ENCODE results near the gene SLC38A9. TPM values are rescaled to one million over a fixed set of nuclear protein-coding genes. Genes with fewer than 3 reads are reported as not detected.

SLC38A9 gene
- total and polyA plus RNA-seq, 2 of the 8 experiments (the other 6 are each of a cell fraction or from before 2014, with no cell fraction given): 29.2 to 43.7 TPM

GRCh38 chr5:55672477-55672911 lies 39.6 kb downstream of the SLC38A9 start (continued):
- no peak for TF ChIP-seq TAF1 (IDR thresholded peaks at IDR 0.05; ENCODE audit: low read depth, low read length)
- TF ChIP-seq RAD21 (IDR thresholded peaks at IDR 0.05 in 1 of 2, conservative IDR thresholded peaks at IDR 0.05 in 1 of 2; ENCODE audit: low read depth in 2 of 2, low read length in 2 of 2): no peak
- no peak for TF ChIP-seq PHF8 (conservative IDR thresholded peaks at IDR 0.05; ENCODE audit: low read depth, low read length)
- TF ChIP-seq POLR2AphosphoS5 (IDR thresholded peaks at IDR 0.05; ENCODE audit: low read depth, low read length): no peak
- TF ChIP-seq CBX8 (IDR thresholded peaks at IDR 0.05; ENCODE audit: borderline replicate concordance, low read depth, low read length): no peak
- no peak for TF ChIP-seq SUZ12 (IDR thresholded peaks at IDR 0.05; ENCODE audit: low read length)

Data from H1 (cell line).